Kidney epithelial cell (primary cell): ENCODE data around the gene SLC37A2. TPM values are rescaled to one million over a fixed set of nuclear protein-coding genes. Genes with fewer than 3 reads are reported as not detected.
"Not testable (repeated sequence)": the region's sequence is repeated elsewhere in the genome, so short reads cannot be mapped to it uniquely, and the experiment has no call there.

Experiments
- DNase-seq: peaks from one replicate; pipeline ENCODE4 v3.0.0-alpha.2; 2010; ENCODE audit warnings: low read depth
- H3K27me3 ChIP-seq: 2 replicates; pipeline ENCODE4 v1.6.0; 2011; ENCODE audit warnings: low read length; ENCODE audit not compliant: control insufficient read depth, insufficient read depth
- H3K36me3 ChIP-seq: 2 replicates; pipeline ENCODE4 v1.5.1; 2011; ENCODE audit warnings: low read length; ENCODE audit not compliant: control insufficient read depth, insufficient read depth
- H3K4me3 ChIP-seq: 2 replicates; pipeline ENCODE4 v1.5.1; 2011; ENCODE audit warnings: low read depth, mild to moderate bottlenecking, control low read depth, low read length
- CTCF ChIP-seq: IDR thresholded peaks from 2 replicates; pipeline ENCODE4 v1.5.1; 2011; ENCODE audit warnings: mild to moderate bottlenecking, moderate library complexity, low read length, control low read depth, inconsistent platforms; ENCODE audit not compliant: insufficient read depth, poor library complexity, severe bottlenecking
- total RNA-seq: library from RNA; depleted of rRNA; stranded (reverse); fragments of >200 nt; gene quantifications from 2 replicates; pipeline ENCODE4 v1.2.3, GENCODE V29; 2015

The SLC37A2 gene
- total RNA-seq, 1 donor from 2014 or later = 1.8 TPM

GRCh38 chr11:125036933-125037332 is 26.2 kb upstream of the SLC37A2 start:
- H3K27me3 ChIP-seq = no peaks in the 10 kb centered on the region
- TF ChIP-seq CTCF = no peak
- H3K4me3 ChIP-seq = no peak overlapping the region
- peak; percentile 29 for DNase-seq
- no peaks in the 10 kb centered on the region for H3K36me3 ChIP-seq

GRCh38 chr11:125049164-125049792 is 13.8 kb upstream of the SLC37A2 start:
- Histone ChIP-seq H3K36me3 (no peaks in the 10 kb centered on the region), H3K27me3 (no peaks in the 10 kb centered on the region), H3K4me3 (no peak overlapping the region)
- no peak for TF ChIP-seq CTCF
- DNase-seq = no peak

- no peaks in the 10 kb centered on the region for H3K27me3 ChIP-seq
- no peak for TF ChIP-seq CTCF
- DNase-seq = no peak
- H3K36me3 ChIP-seq = no peaks in the 10 kb centered on the region
- no peak overlapping the region for H3K4me3 ChIP-seq
Observed at GRCh38 chr11:125052047-125052446, 11.1 kb upstream of the SLC37A2 start.

GRCh38 chr11:125053167-125053566 is 9.9 kb upstream of the SLC37A2 start:
- no peak for DNase-seq
- H3K27me3 ChIP-seq = no peaks in the 10 kb centered on the region
- H3K36me3 ChIP-seq = no peaks in the 10 kb centered on the region
- H3K4me3 ChIP-seq = no peak overlapping the region
- no peak for TF ChIP-seq CTCF

GRCh38 chr11:125055107-125055715 is 7.9 kb upstream of the SLC37A2 start:
- no peak overlapping the region for H3K4me3 ChIP-seq
- no peak for TF ChIP-seq CTCF
- DNase-seq = no peak
- no peaks in the 10 kb centered on the region for H3K27me3 ChIP-seq
- no peaks in the 10 kb centered on the region for H3K36me3 ChIP-seq

- H3K36me3 ChIP-seq, H3K27me3 ChIP-seq, DNase-seq, H3K4me3 ChIP-seq: not testable (repeated sequence)
Observed at GRCh38 chr11:125056111-125056510, 7.0 kb upstream of the SLC37A2 start.
